NCI-H446 (cell line): ENCODE data around the gene NCEH1.
"Not testable (repeated sequence)": the region's sequence is repeated elsewhere in the genome, so short reads cannot be mapped to it uniquely, and the experiment has no call there.

ENCODE experiments used
- DNase-seq, 2 experiments: peaks; one replicate each; lab custom pipeline; 2025; lab: John Stamatoyannopoulos, UW

The NCEH1 gene

GRCh38 chr3:172707030-172707429 is 3.8 kb downstream of the NCEH1 start:
- no peak for DNase-seq

- DNase-seq: no peak
Observed at GRCh38 chr3:172705170-172705569, 5.7 kb downstream of the NCEH1 start.

DNA sequence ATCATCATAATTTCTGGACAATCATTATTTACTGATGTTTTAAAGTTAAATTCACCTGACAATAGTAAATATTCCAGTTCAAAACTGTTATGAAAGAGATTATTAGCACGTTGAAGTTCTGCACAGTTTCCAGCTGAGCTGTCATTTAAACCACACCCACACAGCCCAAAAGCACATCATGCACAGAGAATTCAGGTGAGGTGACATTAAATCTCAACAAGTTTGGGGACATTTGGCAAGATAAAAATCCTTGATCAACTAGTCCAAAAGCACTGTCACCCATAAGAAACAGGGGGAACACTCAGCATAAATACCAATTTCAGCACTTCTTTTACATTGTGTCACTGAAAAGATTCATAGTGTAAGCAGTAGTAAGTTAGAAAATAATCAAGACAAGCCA is 6.9 kb downstream of the NCEH1 start:
- DNase-seq: no peak

DNA sequence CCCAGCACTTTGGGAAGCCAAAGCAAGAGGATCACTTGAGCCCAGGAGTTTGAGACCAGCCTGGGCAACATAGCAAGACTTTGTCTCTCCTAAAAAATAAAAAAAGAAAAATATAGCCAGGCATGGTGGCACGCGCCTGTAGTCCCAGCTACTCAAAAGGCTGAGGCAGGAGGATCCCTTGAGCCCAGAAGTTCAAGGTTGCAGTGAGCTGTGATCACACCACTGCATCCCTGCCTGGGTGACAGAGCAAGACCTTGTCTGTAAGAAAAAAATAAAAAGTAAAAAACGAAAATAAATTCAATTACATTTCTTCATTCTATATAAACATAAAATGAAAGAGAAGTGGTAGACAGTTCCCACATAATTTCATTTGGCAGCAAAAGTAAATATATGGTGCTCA is 8.1 kb downstream of the NCEH1 start:
- not testable (repeated sequence) for DNase-seq

GRCh38 chr3:172702256-172702655 is 8.6 kb downstream of the NCEH1 start:
- no peak for DNase-seq

GRCh38 chr3:172701751-172702150 is 9.1 kb downstream of the NCEH1 start:
- DNase-seq: no peak

GRCh38 chr3:172700936-172701455 is 9.9 kb downstream of the NCEH1 start:
- no peak for DNase-seq

DNA sequence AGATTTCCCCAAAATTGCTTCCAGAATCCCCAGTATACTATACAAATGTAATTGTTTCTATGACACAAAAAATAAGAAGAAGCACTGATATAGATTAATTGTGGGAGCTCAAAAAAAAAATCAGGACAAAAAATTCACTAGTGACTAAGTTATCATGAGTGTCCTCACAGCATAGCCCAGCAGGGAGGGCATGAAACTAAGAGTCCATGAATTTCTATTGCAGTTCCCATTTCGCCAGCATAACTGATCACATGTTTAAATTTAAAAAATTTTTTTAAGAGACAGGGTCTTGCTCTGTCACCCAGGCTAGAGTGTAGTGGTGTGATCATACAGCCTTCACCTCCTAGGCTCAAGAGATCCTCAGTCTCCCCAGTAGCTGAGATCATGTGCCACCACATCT is 10.6 kb downstream of the NCEH1 start:
- no peak for DNase-seq

DNA sequence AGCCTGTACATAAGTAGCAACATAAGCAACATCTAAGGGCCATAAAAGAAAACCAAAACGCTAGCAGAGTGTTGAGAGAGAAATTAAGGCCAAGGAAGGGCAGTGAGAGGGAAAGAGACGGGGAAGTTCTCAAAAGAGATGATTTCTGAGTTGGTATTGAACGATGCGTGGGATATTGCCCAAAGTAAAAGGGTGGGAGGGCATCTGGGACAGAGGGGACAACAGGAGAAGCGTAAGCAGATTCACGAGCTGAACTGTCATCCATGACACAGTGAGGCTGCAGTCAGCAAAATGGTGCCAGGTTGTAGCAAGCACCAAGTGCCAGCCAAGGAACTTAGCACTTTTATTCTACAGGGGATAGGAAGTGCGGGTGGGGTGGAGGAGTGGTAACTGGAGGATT is 11.8 kb downstream of the NCEH1 start:
- no peak for DNase-seq

DNA sequence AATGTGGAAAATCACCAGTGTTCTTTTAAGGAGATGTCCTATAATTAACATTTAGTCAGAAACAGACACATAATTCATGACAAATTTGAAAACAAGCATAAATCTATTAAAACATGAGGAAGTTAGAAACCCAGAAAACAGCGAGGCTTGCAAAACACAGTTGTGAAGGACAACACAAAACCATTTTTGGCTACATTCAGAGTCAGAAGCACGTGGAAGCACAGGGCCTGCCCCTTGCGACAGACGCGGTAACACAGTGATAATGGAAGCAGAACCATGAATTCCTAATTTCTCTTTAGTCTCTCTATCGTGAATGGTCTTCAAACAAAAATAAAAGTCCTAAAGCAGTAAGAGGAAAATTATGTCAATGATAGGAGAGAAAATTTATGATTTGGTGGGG is 12.2 kb downstream of the NCEH1 start:
- no peak for DNase-seq

DNA sequence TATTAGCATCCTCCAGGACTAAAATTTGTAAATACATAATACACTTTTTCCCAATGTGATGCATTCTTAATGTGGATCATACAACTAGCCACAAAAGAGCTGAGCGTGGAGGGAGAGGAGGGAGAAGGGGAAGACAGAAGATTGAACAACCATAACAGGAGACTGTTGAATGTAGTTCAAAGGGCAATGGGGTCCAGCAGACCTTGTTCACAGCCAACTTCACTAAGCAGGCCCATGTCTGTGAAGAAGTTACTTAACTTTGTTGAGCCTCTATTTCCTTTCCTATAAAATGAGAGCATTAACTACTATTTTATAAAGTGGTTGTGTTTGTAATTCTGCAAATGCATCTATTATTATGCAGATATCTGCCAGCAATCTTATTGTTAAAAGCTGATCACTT is 13.3 kb downstream of the NCEH1 start:
- no peak for DNase-seq

GRCh38 chr3:172696357-172696756 is 14.5 kb downstream of the NCEH1 start:
- DNase-seq: no peak

GRCh38 chr3:172694573-172695246 is 16.2 kb downstream of the NCEH1 start:
- DNase-seq: no peak

GRCh38 chr3:172692751-172693338 is 18.0 kb downstream of the NCEH1 start:
- no peak for DNase-seq

- no peak for DNase-seq
Observed at GRCh38 chr3:172690936-172691335, 19.9 kb downstream of the NCEH1 start.

- no peak for DNase-seq
Observed at GRCh38 chr3:172688588-172688987, 22.3 kb downstream of the NCEH1 start.

GRCh38 chr3:172687501-172687900 is 23.4 kb downstream of the NCEH1 start:
- DNase-seq: peak in 1 of 2 experiments; percentile 51

DNA sequence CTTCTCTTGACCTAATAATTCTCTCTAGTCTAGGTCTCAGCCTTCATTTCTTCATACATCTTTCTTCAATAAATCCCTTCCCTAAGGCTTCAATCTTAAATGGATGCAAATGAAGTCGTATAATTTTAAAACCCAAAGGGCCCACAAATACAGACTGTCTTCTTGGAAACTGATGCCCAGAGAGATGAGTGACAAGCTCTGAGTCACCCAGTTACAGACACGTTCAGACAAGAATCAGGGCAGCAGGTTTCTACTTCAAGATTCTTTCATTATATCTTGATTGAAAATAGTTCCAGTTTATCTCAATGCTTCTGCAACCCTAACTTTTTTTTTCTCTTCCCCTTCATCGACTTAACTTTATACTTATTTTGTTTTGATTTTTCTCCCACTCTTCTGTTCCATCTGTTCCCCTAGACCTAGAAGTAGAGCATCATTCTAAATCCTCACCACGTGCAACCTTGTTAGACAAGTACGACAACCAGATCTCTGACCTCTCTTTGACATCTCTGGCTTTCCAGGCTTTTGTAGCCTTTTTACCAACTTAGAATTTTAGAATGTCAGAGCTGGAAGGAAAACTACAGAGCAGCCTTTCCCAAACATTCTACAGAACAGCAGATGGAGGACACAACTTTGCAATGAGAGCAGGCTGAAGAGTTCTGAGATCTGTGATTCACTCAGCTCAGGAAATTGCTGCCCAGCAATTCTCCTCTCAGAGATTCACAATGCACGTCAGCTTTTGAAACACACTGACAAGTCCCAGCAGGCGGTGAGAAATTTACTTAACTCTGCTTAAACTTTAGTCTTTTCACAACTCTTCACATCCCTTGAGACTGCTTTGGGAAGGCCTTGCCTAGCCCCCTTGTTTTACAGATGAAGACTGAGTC is 25.3 kb downstream of the NCEH1 start:
- no peak for DNase-seq

- DNase-seq: peak in 1 of 2 experiments; percentile 8
Observed at GRCh38 chr3:172680684-172681083, 30.2 kb downstream of the NCEH1 start.

DNA sequence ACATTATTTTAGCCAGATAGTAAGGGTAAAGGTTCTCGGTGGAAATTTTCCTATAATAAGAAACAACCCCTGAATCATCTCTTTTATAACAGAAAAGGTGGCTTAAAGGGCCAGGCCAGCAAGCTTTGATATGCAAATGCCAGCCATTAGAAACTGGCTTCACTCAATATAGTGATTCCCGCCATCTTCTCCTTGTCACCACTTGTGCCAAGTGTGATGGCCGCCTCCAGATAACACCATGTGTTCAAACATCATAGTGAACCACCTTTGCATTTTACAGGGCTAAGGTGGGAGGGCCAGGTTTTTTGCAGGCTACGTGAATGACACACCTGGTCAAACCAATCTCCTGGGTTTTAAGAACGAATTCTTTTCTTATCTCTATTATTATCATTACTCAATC is 31.3 kb downstream of the NCEH1 start:
- DNase-seq: no peak

- DNase-seq: no peak
Observed at GRCh38 chr3:172678068-172678467, 32.8 kb downstream of the NCEH1 start.

DNA sequence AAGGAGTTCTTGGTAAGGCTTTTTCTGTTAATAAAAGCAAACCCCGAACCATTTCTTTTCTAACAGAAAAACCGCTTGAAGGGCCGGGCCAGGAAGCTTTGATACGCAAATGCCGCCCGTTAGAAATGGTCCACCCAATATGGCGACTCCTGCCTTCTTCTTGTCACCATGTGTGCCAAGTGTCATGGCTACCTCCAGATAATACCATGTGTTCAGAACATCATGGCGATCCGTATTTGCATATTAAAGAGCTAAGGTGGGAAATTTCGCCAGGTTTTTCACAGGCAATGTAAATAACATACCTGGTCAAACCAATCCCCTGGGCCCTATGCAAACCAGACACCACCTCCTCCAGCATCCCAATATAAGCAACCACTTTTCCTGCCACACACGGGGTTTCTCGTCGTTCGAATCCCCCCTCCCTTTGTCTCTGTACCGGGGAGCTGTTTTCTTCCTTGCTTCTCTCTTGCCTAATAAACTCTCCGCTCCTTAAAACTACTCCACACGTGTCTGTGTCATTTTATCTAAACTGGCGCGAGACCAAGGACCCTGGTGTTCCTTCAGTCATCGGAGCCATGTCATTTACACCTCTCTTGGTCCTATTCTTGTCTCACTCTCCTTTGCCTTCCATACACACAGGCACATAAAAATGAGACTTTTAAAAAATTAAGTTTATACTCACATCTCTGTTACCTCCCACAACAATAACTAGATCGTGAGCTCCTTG is 34.5 kb downstream of the NCEH1 start:
- no peak for DNase-seq
